T-cell (primary cell): ENCODE data around the gene PTRH1. TPM values are rescaled to one million over a fixed set of nuclear protein-coding genes. Genes with fewer than 3 reads are reported as not detected.
"Not testable (repeated sequence)": the region's sequence is repeated elsewhere in the genome, so short reads cannot be mapped to it uniquely, and the experiment has no call there.

Source experiments
- ATAC-seq, 4 experiments: fragments of 200-7000 bp in 3 of 4; fragments of 150-1000 bp in 1 of 4; cut with Tn5 transposase; replicated peaks in 1 of 4; 1 replicate in 3 of 4; 2 replicates in 1 of 4; pipeline ENCODE4 v1.10.0; 2021; ENCODE audit warnings: moderate library complexity in 3 of 4, mild to moderate bottlenecking in 2 of 4, moderate number of reproducible peaks in 1 of 4
- CTCF ChIA-PET, 2 donors: fragments of 300-600 bp; sonication (Branson Sonifier 250); formaldehyde crosslinking; loops; one replicate each; lab custom pipeline; 2022; ENCODE audit warnings: antibody characterized with exemption in 2 of 2; lab: Charles Lee
- POLR2A ChIA-PET, 2 donors: fragments of 300-600 bp; sonication (Branson Sonifier 250); formaldehyde crosslinking; loops; one replicate each; lab custom pipeline; 2022; ENCODE audit warnings: antibody characterized with exemption in 2 of 2; lab: Charles Lee
- DNase-seq, 35 experiments: peaks; one replicate each; pipeline versions ENCODE4 v3.0.0 to v3.0.0-alpha.2; 2013 to 2023
- H3K27ac ChIP-seq: one replicate; pipeline ENCODE4 v1.5.1; 2013; ENCODE audit warnings: low read length
- H3K27me3 ChIP-seq, 2 experiments: replicated peaks in 1 of 2; 1 replicate in 1 of 2; 2 replicates in 1 of 2; pipeline versions ENCODE4 v1.6.1 to v1.7.0; 2013; ENCODE audit warnings: low read length in 1 of 2, mixed read lengths in 1 of 2; ENCODE audit not compliant: control insufficient read depth in 2 of 2, insufficient read depth in 2 of 2; ENCODE audit errors: extremely low read depth in 1 of 2
- H3K36me3 ChIP-seq, 2 donors: 1 replicate in 1 of 2; 2 replicates in 1 of 2; pipeline versions ENCODE4 v1.6.1 to v1.7.0; 2013; ENCODE audit warnings: low read length in 1 of 2; ENCODE audit not compliant: control insufficient read depth in 2 of 2, insufficient read depth in 1 of 2; ENCODE audit errors: extremely low read depth in 1 of 2
- H3K4me1 ChIP-seq, 2 experiments: 1 replicate in 1 of 2; 2 replicates in 1 of 2; pipeline versions ENCODE4 v1.6.1 to v1.7.0; 2013; ENCODE audit warnings: low read length in 2 of 2, mixed read lengths in 1 of 2; ENCODE audit not compliant: insufficient read depth in 2 of 2, control insufficient read depth in 1 of 2; ENCODE audit errors: extremely low read depth in 1 of 2
- H3K4me3 ChIP-seq, 2 donors: 1 replicate in 1 of 2; 2 replicates in 1 of 2; pipeline versions ENCODE4 v1.5.1 to v1.7.0; 2013; ENCODE audit warnings: mild to moderate bottlenecking in 2 of 2, low read length in 1 of 2, moderate library complexity in 1 of 2; ENCODE audit not compliant: control insufficient read depth in 1 of 2; ENCODE audit errors: extremely low read depth in 1 of 2
- H3K9me3 ChIP-seq: 2 replicates; pipeline ENCODE4 v1.7.0; 2013
- H3K27ac Mint-ChIP-seq, 2 donors: one replicate each; pipeline ENCODE4 v1.8.0; 2020 to 2021; ENCODE audit warnings: mild to moderate bottlenecking in 2 of 2, mixed read lengths in 2 of 2
- H3K27me3 Mint-ChIP-seq, 2 donors: one replicate each; pipeline ENCODE4 v1.8.0; 2021 to 2022; ENCODE audit warnings: mixed read lengths in 2 of 2
- H3K36me3 Mint-ChIP-seq: one replicate; pipeline ENCODE4 v1.8.0; 2021; ENCODE audit warnings: mixed read lengths
- H3K4me1 Mint-ChIP-seq, 3 donors: one replicate each; pipeline ENCODE4 v1.8.0; 2020 to 2022; ENCODE audit warnings: mixed read lengths in 3 of 3, mild to moderate bottlenecking in 1 of 3
- H3K4me3 Mint-ChIP-seq, 3 donors: one replicate each; pipeline ENCODE4 v1.8.0; 2020 to 2022; ENCODE audit warnings: mild to moderate bottlenecking in 3 of 3, mixed read lengths in 3 of 3, moderate library complexity in 3 of 3
- H3K9me3 Mint-ChIP-seq, 3 donors: one replicate each; pipeline ENCODE4 v1.8.0; 2020 to 2022; ENCODE audit warnings: mixed read lengths in 3 of 3
- WGBS: methylation state at CpG from one replicate; pipeline ENCODE4 v1.1.5; 2013; ENCODE audit warnings: missing lambda C conversion rate; ENCODE audit not compliant: insufficient coverage; 5-methylcytosine and 5-hydroxymethylcytosine counted together
- total RNA-seq, 35 experiments: library from RNA in 6 of 35; stranded (reverse) in 6 of 35; fragments of 120-200 nt in 1 of 35; gene quantifications; one replicate each; pipeline versions ENCODE4 v1.2.1 to v1.2.4 and lab custom pipeline; 2013 to 2026

Gene PTRH1
- total RNA-seq, 5 donors from 2014 or later (not counting 1 experiment from before 2014, with no cell fraction given), result 4.4 to 15.9 (median 12.9) TPM

- H3K4me1 Mint-ChIP-seq, result peaks cover 21 to 26% (median 21%) of the 10 kb centered on the region in 3 donors
- ATAC-seq (no peak), DNase-seq (no peak)
- no peaks in the 10 kb centered on the region for H3K9me3 ChIP-seq
- H3K27ac ChIP-seq, result no peak overlapping the region
- ChIA-PET POLR2A (interaction anchor here in 1 of 2 donors (0.6 kb wide), 1 partner anchor 231 kb away, joined by 10 read pairs; no protein-coding TSS in a partner anchor), CTCF (no interaction called here)
- no peaks in the 10 kb centered on the region for H3K27me3 ChIP-seq
- H3K27me3 Mint-ChIP-seq, result no peaks in the 10 kb centered on the region
- no peak overlapping the region for H3K4me3 Mint-ChIP-seq
- no CpG with 5 or more reads among the region's 5 CpGs for WGBS
- no peak overlapping the region for H3K4me3 ChIP-seq
- peaks cover 0 to 14% of the 10 kb centered on the region in 2 experiments for H3K4me1 ChIP-seq
- H3K36me3 ChIP-seq, result peaks cover 17 to 67% of the 10 kb centered on the region in 2 donors
- peaks cover 20% of the 10 kb centered on the region for H3K36me3 Mint-ChIP-seq
- H3K9me3 Mint-ChIP-seq, result no peaks in the 10 kb centered on the region
- H3K27ac Mint-ChIP-seq, result peak overlapping the region; percentile 49 to 76
Measured at GRCh38 chr9:127758843-127759242, 43.4 kb upstream of the PTRH1 start.

- H3K4me3 Mint-ChIP-seq, DNase-seq, H3K4me3 ChIP-seq, H3K27me3 ChIP-seq, H3K9me3 Mint-ChIP-seq, H3K27ac Mint-ChIP-seq, ATAC-seq, H3K27me3 Mint-ChIP-seq, H3K9me3 ChIP-seq, H3K27ac ChIP-seq: not testable (repeated sequence)
- Histone ChIP-seq H3K36me3 (peaks cover 24 to 71% of the 10 kb centered on the region in 2 donors), H3K4me1 (peaks cover 0 to 11% of the 10 kb centered on the region in 2 experiments)
- 98% methylated on average over 9 of the region's 11 CpGs for WGBS
- ChIA-PET CTCF (interaction anchor here in 1 of 2 donors (0.6 kb wide), 1 partner anchor 1346 kb away, joined by 3 read pairs; no protein-coding TSS in a partner anchor), POLR2A (interaction anchor here in 1 of 2 donors (0.6 kb wide), 1 partner anchor 125 kb away, joined by 3 read pairs; no protein-coding TSS in a partner anchor)
- H3K36me3 Mint-ChIP-seq, result peaks cover 13% of the 10 kb centered on the region
- H3K4me1 Mint-ChIP-seq, result peaks cover 7 to 14% (median 8%) of the 10 kb centered on the region in 3 donors
Measured at GRCh38 chr9:127756776-127757175, 41.3 kb upstream of the PTRH1 start.

GRCh38 chr9:127756233-127756632, 40.8 kb upstream of the PTRH1 start:
- no peak for DNase-seq
- ChIA-PET CTCF (interaction anchor here in 1 of 2 donors (0.6 kb wide), 1 partner anchor 1347 kb away, joined by 3 read pairs; no protein-coding TSS in a partner anchor), POLR2A (interaction anchor here in 1 of 2 donors (0.6 kb wide), 1 partner anchor 126 kb away, joined by 3 read pairs; no protein-coding TSS in a partner anchor)
- 100% methylated on average over 3 of the region's 3 CpGs for WGBS
- peaks cover 18% of the 10 kb centered on the region for H3K36me3 Mint-ChIP-seq
- no peaks in the 10 kb centered on the region for H3K27me3 Mint-ChIP-seq
- H3K9me3 Mint-ChIP-seq, result no peaks in the 10 kb centered on the region
- Histone ChIP-seq H3K36me3 (peaks cover 20 to 71% of the 10 kb centered on the region in 2 donors), H3K27me3 (no peaks in the 10 kb centered on the region), H3K4me1 (peaks cover 0 to 7% of the 10 kb centered on the region in 2 experiments), H3K9me3 (no peaks in the 10 kb centered on the region), H3K4me3 (no peak overlapping the region), H3K27ac (no peak overlapping the region)
- H3K4me1 Mint-ChIP-seq, result peaks cover 7 to 19% (median 12%) of the 10 kb centered on the region in 3 donors
- ATAC-seq, result no peak
- H3K27ac Mint-ChIP-seq, result no peak overlapping the region
- no peak overlapping the region for H3K4me3 Mint-ChIP-seq

GRCh38 chr9:127755061-127756060, 39.9 kb upstream of the PTRH1 start:
- Histone ChIP-seq H3K27ac (no peak overlapping the region), H3K27me3 (no peaks in the 10 kb centered on the region), H3K36me3 (peaks cover 20 to 76% of the 10 kb centered on the region in 2 donors), H3K4me1 (peaks cover 0 to 5% of the 10 kb centered on the region in 2 experiments), H3K9me3 (no peaks in the 10 kb centered on the region), H3K4me3 (no peak overlapping the region)
- H3K4me1 Mint-ChIP-seq, result peaks cover 11 to 20% (median 17%) of the 10 kb centered on the region in 3 donors
- no peaks in the 10 kb centered on the region for H3K9me3 Mint-ChIP-seq
- ChIA-PET POLR2A (no interaction called here), CTCF (no interaction called here)
- no peak for DNase-seq
- ATAC-seq, result no peak
- H3K27ac Mint-ChIP-seq, result no peak overlapping the region
- no peak overlapping the region for H3K4me3 Mint-ChIP-seq
- peaks cover 20% of the 10 kb centered on the region for H3K36me3 Mint-ChIP-seq
- no peaks in the 10 kb centered on the region for H3K27me3 Mint-ChIP-seq
- WGBS, result 96% methylated on average over 33 of the region's 61 CpGs

- H3K36me3 ChIP-seq, result peaks cover 18 to 77% of the 10 kb centered on the region in 2 donors
- WGBS, result 95% methylated on average over 71 of the region's 86 CpGs
- Mint-ChIP-seq H3K27ac (no peak overlapping the region), H3K27me3 (no peaks in the 10 kb centered on the region), H3K9me3 (no peaks in the 10 kb centered on the region), H3K36me3 (peaks cover 24% of the 10 kb centered on the region), H3K4me1 (peaks cover 13 to 20% (median 19%) of the 10 kb centered on the region in 3 donors), H3K4me3 (no peak overlapping the region)
- POLR2A ChIA-PET, result no interaction called here
- ATAC-seq (no peak), DNase-seq (no peak)
- H3K4me1 ChIP-seq, result peaks cover 0 to 5% of the 10 kb centered on the region in 2 experiments
- H3K4me3 ChIP-seq, result no peak overlapping the region
- CTCF ChIA-PET, result interaction anchor here in 1 of 2 donors (0.5 kb wide), 1 partner anchor 162 kb away, joined by 3 read pairs; the partner anchor contains the start of gene ST6GALNAC4
- no peaks in the 10 kb centered on the region for H3K27me3 ChIP-seq
- no peak overlapping the region for H3K27ac ChIP-seq
- H3K9me3 ChIP-seq, result no peaks in the 10 kb centered on the region
Measured at GRCh38 chr9:127754099-127755060, 38.9 kb upstream of the PTRH1 start.
